ENCODE results near the gene IFNA1.

Gene IFNA1

GRCh38 chr9:21440139-21440538, at the start of gene IFNA1:
Gene IFNA1 (plus strand): TSS chr9:21440439. CDS start chr9:21440508, 69 bp downstream.
- H3K9me3 Mint-ChIP-seq: no peaks in the 10 kb centered on the region
- H3K4me3 Mint-ChIP-seq: no peak within 1 kb of the TSS
- H3K27me3 Mint-ChIP-seq: no peaks in the 10 kb centered on the region
- H3K4me1 Mint-ChIP-seq: peaks cover 22% of the 10 kb centered on the region
- no peak within 1 kb of the TSS for H3K27ac Mint-ChIP-seq
- no peaks in the 10 kb centered on the region for H3K36me3 Mint-ChIP-seq

DNA sequence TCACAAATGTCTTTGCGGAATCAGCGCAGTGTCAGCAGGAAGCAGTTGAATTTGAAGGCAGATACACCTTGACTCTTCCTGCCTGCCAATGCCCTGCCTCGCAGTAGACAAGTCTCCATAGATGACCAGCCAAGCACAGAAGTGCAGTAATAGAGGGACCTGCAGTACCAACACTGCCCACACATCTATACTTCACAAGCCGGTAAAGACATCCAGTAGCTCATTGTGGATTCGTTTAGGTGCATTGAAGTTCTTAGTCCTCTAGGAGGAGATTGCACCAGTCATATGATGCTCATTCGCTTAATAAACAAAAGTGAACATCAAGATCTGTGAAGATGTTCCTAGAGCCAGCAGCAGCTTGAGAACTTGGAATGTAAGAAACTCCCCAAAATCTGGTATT, 48.0 kb upstream of the IFNA1 start:
- Mint-ChIP-seq H3K4me3 (no peak overlapping the region), H3K36me3 (no peaks in the 10 kb centered on the region), H3K27ac (no peak overlapping the region), H3K27me3 (peaks cover 33% of the 10 kb centered on the region), H3K9me3 (no peaks in the 10 kb centered on the region), H3K4me1 (peaks cover 12% of the 10 kb centered on the region)

DNA sequence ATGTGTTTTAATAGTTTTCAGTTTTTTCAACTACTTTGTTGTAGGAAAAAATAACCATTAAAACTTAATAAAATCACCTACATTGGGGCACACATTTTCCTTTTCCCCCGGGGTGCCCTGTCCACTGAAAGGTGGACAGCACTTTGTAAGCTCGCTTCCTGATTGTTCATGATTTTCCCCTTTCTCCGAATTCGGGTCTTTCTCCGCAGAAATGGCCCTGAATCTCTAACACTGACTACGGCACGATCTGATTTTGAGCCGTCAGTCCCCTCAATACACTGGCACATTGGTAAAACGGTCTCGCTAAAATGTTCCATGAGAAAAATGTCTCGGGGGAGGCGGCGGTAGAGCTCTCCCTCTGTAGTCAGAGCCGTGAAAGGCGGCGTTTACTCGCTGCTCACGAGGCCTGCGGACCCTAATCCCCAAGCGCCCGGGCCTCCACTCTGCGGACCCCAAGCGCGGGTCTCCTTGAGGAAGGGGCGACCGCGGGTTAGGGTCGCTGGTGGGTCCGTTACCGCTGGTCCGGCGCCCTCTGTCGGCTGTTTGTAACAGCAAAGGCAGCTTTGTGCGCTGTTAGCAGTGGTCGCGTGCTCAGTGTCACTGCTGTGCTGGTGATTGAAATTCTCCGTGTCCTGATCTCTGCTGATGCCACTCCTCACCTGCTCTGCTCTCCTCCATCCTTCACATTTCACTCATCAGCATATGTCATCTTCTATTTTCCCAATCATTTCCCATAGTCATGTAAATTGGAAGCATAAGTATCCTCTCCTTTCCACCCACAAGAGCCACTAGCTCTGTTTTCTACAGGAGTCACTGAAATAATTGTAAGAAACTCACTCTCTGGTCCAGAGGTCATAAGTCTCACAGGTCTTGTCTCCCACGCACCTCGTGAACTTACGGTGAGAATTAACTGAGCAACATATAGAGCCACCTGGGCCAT, 44.2 kb upstream of the IFNA1 start:
- Mint-ChIP-seq H3K27ac (no peak overlapping the region), H3K4me1 (peaks cover 16% of the 10 kb centered on the region), H3K9me3 (no peaks in the 10 kb centered on the region), H3K36me3 (no peaks in the 10 kb centered on the region), H3K27me3 (peaks cover 36% of the 10 kb centered on the region), H3K4me3 (peak overlapping the region; percentile 83)

GRCh38 chr9:21398955-21399489, 41.2 kb upstream of the IFNA1 start:
- Mint-ChIP-seq H3K4me1 (peaks cover 23% of the 10 kb centered on the region), H3K27me3 (peaks cover 40% of the 10 kb centered on the region), H3K27ac (no peak overlapping the region), H3K4me3 (no peak overlapping the region), H3K36me3 (no peaks in the 10 kb centered on the region), H3K9me3 (no peaks in the 10 kb centered on the region)

DNA sequence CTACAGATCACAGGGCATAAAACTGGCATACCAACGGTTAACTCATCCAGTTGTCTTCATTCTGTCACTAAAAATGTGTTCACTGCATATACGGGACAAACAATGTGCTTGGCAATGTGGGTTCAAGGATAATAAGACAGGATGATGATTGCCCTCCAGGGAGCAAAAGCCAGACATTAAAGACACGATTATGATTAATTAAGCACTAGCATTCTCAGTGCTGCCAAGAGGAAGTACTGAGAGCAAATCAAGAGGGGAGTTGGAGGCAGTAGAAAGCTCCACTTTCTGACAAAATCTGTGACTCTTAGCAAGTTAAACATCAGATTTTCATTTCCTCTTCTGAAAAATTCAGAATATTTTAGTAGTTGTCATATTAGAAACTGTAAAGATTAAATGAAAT, 40.3 kb upstream of the IFNA1 start:
- no peaks in the 10 kb centered on the region for H3K9me3 Mint-ChIP-seq
- peaks cover 43% of the 10 kb centered on the region for H3K27me3 Mint-ChIP-seq
- H3K4me1 Mint-ChIP-seq: peaks cover 23% of the 10 kb centered on the region
- H3K36me3 Mint-ChIP-seq: no peaks in the 10 kb centered on the region
- H3K4me3 Mint-ChIP-seq: no peak overlapping the region
- no peak overlapping the region for H3K27ac Mint-ChIP-seq

DNA sequence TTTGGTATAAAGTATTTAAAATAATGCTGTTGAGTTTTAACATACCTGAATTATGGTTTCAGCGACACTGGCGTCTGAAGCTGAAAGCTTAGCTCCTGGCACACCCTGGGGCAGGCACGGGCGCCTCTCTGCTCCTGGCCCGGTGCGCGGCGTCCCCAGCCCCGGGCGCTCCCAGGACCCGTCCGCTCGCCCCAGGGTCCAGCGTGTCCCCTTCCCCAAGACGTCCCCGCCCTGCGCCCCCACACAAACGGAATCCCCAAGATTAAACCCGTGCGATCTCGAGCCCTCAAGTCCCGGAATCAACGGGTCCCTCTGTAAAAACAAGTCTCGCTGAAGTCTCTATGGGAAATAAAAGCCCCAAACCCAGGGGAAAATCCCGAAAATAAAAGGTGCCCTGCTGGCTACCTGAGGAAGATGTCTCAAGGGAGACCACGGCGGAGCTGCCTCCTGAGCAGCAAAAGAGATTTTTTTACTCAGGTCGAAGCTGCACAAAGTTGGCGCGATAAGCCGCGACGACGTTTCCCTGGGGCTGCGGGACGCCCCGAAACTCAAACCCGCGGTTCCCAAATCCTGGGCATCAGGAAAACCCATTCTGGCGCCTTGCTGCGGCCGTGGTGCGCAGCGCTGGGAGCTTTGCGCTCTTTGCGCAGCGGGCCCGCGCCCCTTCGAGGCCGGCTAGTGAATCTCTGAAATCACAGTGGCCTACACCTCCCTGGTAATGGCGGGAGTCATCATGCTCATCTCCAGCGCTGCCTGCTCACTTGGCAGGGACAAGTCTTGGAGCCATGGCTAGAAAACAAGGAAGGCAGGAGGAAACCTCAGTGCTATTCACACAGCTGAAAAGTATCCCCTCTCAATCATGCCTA, 37.6 kb upstream of the IFNA1 start:
- peaks cover 11% of the 10 kb centered on the region for H3K4me1 Mint-ChIP-seq
- peaks cover 34% of the 10 kb centered on the region for H3K27me3 Mint-ChIP-seq
- H3K4me3 Mint-ChIP-seq: peak overlapping the region; percentile 65
- H3K36me3 Mint-ChIP-seq: no peaks in the 10 kb centered on the region
- H3K27ac Mint-ChIP-seq: no peak overlapping the region
- H3K9me3 Mint-ChIP-seq: no peaks in the 10 kb centered on the region

GRCh38 chr9:21404146-21404545, 36.1 kb upstream of the IFNA1 start:
- H3K27me3 Mint-ChIP-seq: peaks cover 25% of the 10 kb centered on the region

GRCh38 chr9:21408817-21409216, 31.4 kb upstream of the IFNA1 start, which contains the start of gene IFNA8:
Gene IFNA8 (plus strand): TSS chr9:21409117. CDS start chr9:21409177, 60 bp downstream.
- H3K4me3 Mint-ChIP-seq: no peak within 1 kb of the TSS
- H3K36me3 Mint-ChIP-seq: no peaks in the 10 kb centered on the region
- H3K27me3 Mint-ChIP-seq: peaks cover 13% of the 10 kb centered on the region
- no peaks in the 10 kb centered on the region for H3K9me3 Mint-ChIP-seq
- no peak within 1 kb of the TSS for H3K27ac Mint-ChIP-seq
- H3K4me1 Mint-ChIP-seq: peaks cover 5% of the 10 kb centered on the region

More at GRCh38 chr9:21404146-21404545, 36.1 kb upstream of the IFNA1 start:
- H3K4me1 Mint-ChIP-seq: peaks cover 11% of the 10 kb centered on the region
- H3K27ac Mint-ChIP-seq: no peak overlapping the region
- H3K9me3 Mint-ChIP-seq: no peaks in the 10 kb centered on the region
- H3K36me3 Mint-ChIP-seq: no peaks in the 10 kb centered on the region
- H3K4me3 Mint-ChIP-seq: no peak overlapping the region

- no peaks in the 10 kb centered on the region for H3K36me3 Mint-ChIP-seq
Measured at GRCh38 chr9:21412107-21412506, 28.1 kb upstream of the IFNA1 start.

DNA sequence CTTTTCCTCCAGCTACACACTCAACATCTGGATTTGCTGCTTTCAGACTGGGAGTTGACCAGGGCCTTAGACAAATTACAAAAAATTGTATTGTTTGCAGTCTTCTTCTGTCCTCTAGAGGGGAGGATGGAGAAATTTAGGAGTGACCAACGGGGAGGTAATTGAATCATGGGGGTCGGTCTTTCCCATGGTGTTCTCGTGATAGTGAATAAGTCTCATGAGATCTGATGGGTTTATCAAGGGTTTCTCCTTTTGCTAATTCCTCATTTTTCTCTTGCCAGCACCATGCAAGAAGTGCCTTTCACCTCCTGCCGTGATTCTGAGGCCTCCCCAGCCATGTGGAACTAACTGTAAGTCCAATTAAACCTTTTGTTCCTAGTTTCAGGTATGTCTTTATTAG, 27.1 kb upstream of the IFNA1 start:
- Mint-ChIP-seq H3K4me3 (no peak overlapping the region), H3K36me3 (no peaks in the 10 kb centered on the region), H3K4me1 (peaks cover 5% of the 10 kb centered on the region), H3K27ac (peak overlapping the region; percentile 5), H3K9me3 (no peaks in the 10 kb centered on the region), H3K27me3 (peaks cover 8% of the 10 kb centered on the region)

More at GRCh38 chr9:21412107-21412506, 28.1 kb upstream of the IFNA1 start:
- Mint-ChIP-seq H3K4me3 (no peak overlapping the region), H3K27me3 (peaks cover 11% of the 10 kb centered on the region), H3K27ac (no peak overlapping the region), H3K4me1 (peaks cover 5% of the 10 kb centered on the region), H3K9me3 (no peaks in the 10 kb centered on the region)

DNA sequence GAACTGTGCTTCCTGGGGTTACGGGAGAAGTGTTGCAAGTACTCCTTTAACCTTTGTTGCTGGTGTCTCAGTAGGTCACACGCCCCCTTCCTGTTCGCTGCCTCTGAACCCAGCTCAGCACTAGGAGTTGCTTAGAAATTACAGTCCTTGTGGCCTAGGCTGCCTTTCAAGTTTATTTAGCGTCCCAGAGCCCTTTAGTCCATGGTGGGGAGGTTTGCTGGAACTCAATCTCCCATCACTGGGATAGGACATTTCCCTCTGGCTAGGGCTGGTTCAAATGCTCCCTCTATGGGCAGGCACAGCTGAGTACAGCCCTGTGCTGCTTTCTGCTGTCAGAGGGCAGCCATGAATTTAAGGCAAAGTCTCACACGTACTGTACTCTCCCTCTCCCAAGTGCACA, 26.6 kb upstream of the IFNA1 start:
- Mint-ChIP-seq H3K9me3 (no peaks in the 10 kb centered on the region), H3K4me3 (no peak overlapping the region), H3K27me3 (peaks cover 8% of the 10 kb centered on the region), H3K27ac (no peak overlapping the region), H3K36me3 (no peaks in the 10 kb centered on the region), H3K4me1 (peaks cover 5% of the 10 kb centered on the region)

DNA sequence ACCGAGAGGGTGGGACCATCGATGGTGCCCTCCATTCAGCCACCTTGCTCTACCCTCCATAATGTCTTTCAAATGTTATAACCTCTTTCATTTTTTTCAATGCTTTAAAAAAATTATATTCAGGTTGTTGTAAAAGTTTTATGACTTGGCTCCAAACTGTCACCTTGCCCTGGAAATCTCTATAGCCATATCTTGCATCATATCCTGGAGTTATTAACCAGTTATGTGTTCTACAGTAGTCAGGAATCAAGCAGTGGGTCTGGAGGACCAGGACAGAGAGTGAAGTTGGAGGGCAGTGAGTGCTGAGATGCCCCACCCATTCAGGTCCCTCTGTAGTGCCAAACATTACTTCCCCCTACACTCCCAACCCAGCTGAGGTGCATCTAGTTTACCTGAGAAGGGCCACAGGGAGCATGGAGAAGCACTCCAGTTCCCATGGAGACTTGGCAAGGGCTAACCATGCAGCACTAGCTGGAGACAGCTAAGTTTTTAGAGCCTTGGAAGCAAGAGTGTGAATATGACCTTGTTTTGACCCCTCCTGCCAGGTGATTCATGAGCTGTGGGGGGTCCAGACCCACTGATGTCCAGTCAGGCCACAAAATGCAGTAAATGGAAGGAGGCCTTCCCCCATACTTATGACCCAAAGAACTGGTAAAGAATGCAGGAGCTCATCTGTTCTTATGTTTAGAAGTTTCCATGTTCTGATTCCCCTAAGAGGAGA, 25.9 kb upstream of the IFNA1 start:
- no peaks in the 10 kb centered on the region for H3K36me3 Mint-ChIP-seq
- peaks cover 7% of the 10 kb centered on the region for H3K27me3 Mint-ChIP-seq
- no peak overlapping the region for H3K4me3 Mint-ChIP-seq
- H3K4me1 Mint-ChIP-seq: peaks cover 5% of the 10 kb centered on the region
- no peak overlapping the region for H3K27ac Mint-ChIP-seq
- H3K9me3 Mint-ChIP-seq: no peaks in the 10 kb centered on the region

- no peaks in the 10 kb centered on the region for H3K9me3 Mint-ChIP-seq
- no peaks in the 10 kb centered on the region for H3K36me3 Mint-ChIP-seq
- H3K4me3 Mint-ChIP-seq: no peak overlapping the region
- H3K4me1 Mint-ChIP-seq: peaks cover 5% of the 10 kb centered on the region
- H3K27me3 Mint-ChIP-seq: peaks cover 6% of the 10 kb centered on the region
- H3K27ac Mint-ChIP-seq: no peak overlapping the region
Measured at GRCh38 chr9:21415493-21416267, 24.6 kb upstream of the IFNA1 start.

DNA sequence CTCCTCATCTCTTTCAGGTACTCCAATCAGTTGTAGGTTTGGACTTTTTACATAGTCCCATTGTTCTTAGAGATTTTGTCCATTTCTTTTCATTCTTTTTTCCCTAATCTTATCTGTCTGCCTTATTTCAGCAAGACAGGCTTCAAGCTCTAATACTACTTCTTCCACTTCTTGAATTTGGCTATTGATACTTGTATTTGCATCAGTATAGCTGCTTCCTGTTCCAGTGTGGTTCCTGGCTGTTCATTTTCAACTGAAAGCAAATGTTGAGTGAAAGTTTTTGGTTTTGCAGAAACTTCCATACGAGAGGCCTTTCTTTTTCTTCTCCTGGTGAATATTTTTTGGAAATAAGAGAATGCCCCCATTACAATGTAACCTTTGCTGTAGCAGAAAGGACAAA, 12.0 kb upstream of the IFNA1 start:
- no peaks in the 10 kb centered on the region for H3K4me1 Mint-ChIP-seq
- no peaks in the 10 kb centered on the region for H3K9me3 Mint-ChIP-seq
- H3K27ac Mint-ChIP-seq: no peak overlapping the region
- peaks cover 11% of the 10 kb centered on the region for H3K27me3 Mint-ChIP-seq
- H3K4me3 Mint-ChIP-seq: no peak overlapping the region
- no peaks in the 10 kb centered on the region for H3K36me3 Mint-ChIP-seq
